HepG2 (cell line): ENCODE data around the gene ABHD17C. TPM values are rescaled to one million over a fixed set of nuclear protein-coding genes. Genes with fewer than 3 reads are reported as not detected.
A peak's percentile ranks its signal among the peaks of the same experiment; 100 is the strongest.

Experiments used
- CBX2 ChIP-seq, 2 experiments: fragments of 200-600 bp in 1 of 2; sonication (generic); formaldehyde crosslinking in 1 of 2; IDR thresholded peaks; 2 replicates each; pipeline versions ENCODE4 v1.7.0 to v1.8.1; 2018 to 2022; ENCODE audit warnings: low read depth in 2 of 2, low read length in 1 of 2, mild to moderate bottlenecking in 1 of 2, missing genetic modification reagents in 1 of 2
- ETV6 ChIP-seq: sonication (generic); formaldehyde crosslinking; conservative IDR thresholded peaks from 2 replicates; pipeline ENCODE4 v1.4.0; 2020; ENCODE audit warnings: missing genetic modification reagents
- HOXA9 ChIP-seq: sonication (generic); formaldehyde crosslinking; IDR thresholded peaks from 2 replicates; pipeline ENCODE4 v1.8.1; 2022; ENCODE audit warnings: missing genetic modification reagents, mild to moderate bottlenecking, moderate library complexity, borderline replicate concordance
- KDM5A ChIP-seq: fragments of 200-600 bp; sonication (generic); IDR thresholded peaks from 2 replicates; pipeline ENCODE4 v1.7.0; 2018; ENCODE audit warnings: antibody characterized with exemption, mild to moderate bottlenecking, low read length, borderline replicate concordance
- KLF15 ChIP-seq: sonication (generic); formaldehyde crosslinking; IDR thresholded peaks from 2 replicates; pipeline ENCODE4 v1.8.1; 2023; ENCODE audit warnings: borderline replicate concordance, mild to moderate bottlenecking, inconsistent platforms, missing genetic modification reagents, mixed read lengths
- MLX ChIP-seq: IDR thresholded peaks from 2 replicates; pipeline ENCODE4 v1.6.1; 2016
- MLXIP ChIP-seq: sonication (generic); formaldehyde crosslinking; IDR thresholded peaks from 2 replicates; pipeline ENCODE4 v1.9.0; 2021; ENCODE audit warnings: missing genetic modification reagents, borderline replicate concordance
- SALL1 ChIP-seq: sonication (generic); formaldehyde crosslinking; IDR thresholded peaks from 2 replicates; pipeline ENCODE4 v1.8.0; 2022; ENCODE audit warnings: mild to moderate bottlenecking, missing genetic modification reagents
- TFE3 ChIP-seq: IDR thresholded peaks from 2 replicates; pipeline ENCODE4 v1.6.1; 2016
- ZNF121 ChIP-seq: sonication (generic); formaldehyde crosslinking; IDR thresholded peaks from 2 replicates; pipeline ENCODE4 v1.5.0; 2020; ENCODE audit warnings: mild to moderate bottlenecking, missing genetic modification reagents
- ZNF280B ChIP-seq: sonication (generic); formaldehyde crosslinking; IDR thresholded peaks from 2 replicates; pipeline ENCODE4 v1.5.0; 2020; ENCODE audit warnings: missing genetic modification reagents, mild to moderate bottlenecking, borderline replicate concordance
- ZNF282 ChIP-seq: fragments of 450-650 bp; IDR thresholded peaks from 2 replicates; pipeline ENCODE4 v1.6.1; 2018; ENCODE audit not compliant: partially characterized antibody
- ZNF337 ChIP-seq: sonication (generic); formaldehyde crosslinking; IDR thresholded peaks from 2 replicates; pipeline ENCODE4 v1.5.1; 2020; ENCODE audit warnings: missing genetic modification reagents, low read depth, mild to moderate bottlenecking, borderline replicate concordance
- ZNF350 ChIP-seq: sonication (generic); formaldehyde crosslinking; IDR thresholded peaks from 2 replicates; pipeline ENCODE4 v1.4.0; 2020; ENCODE audit warnings: mild to moderate bottlenecking, low read depth, missing genetic modification reagents, borderline replicate concordance
- ZNF563 ChIP-seq: sonication (generic); formaldehyde crosslinking; IDR thresholded peaks from 2 replicates; pipeline ENCODE4 v1.8.0; 2022; ENCODE audit warnings: mild to moderate bottlenecking, moderate library complexity, missing genetic modification reagents
- ZNF639 ChIP-seq: conservative IDR thresholded peaks from 2 replicates; pipeline ENCODE4 v1.6.1; 2018; ENCODE audit warnings: missing genetic modification reagents
- ZNF737 ChIP-seq: sonication (generic); formaldehyde crosslinking; IDR thresholded peaks from 2 replicates; pipeline ENCODE4 v1.5.0; 2020; ENCODE audit warnings: missing genetic modification reagents, mild to moderate bottlenecking, borderline replicate concordance
- ZNF749 ChIP-seq: sonication (generic); formaldehyde crosslinking; IDR thresholded peaks from 2 replicates; pipeline ENCODE4 v1.8.0; 2022; ENCODE audit warnings: mild to moderate bottlenecking, missing genetic modification reagents, moderate library complexity, borderline replicate concordance
- ZNF790 ChIP-seq: sonication (generic); formaldehyde crosslinking; IDR thresholded peaks from 2 replicates; pipeline ENCODE4 v1.8.0; 2022; ENCODE audit warnings: missing genetic modification reagents, mild to moderate bottlenecking, borderline replicate concordance
- polyA plus RNA-seq, 8 experiments: library from polyadenylated mRNA; depleted of rRNA in 3 of 8; stranded (reverse) in 7 of 8; unstranded in 1 of 8; fragments of >200 nt; fragmentation: Illumina TruSeq in 4 of 8; extraction: Trizol in 4 of 8; gene quantifications; 2 replicates each; pipeline versions ENCODE4 v1.2.1 to v1.2.3, GENCODE V29; 2011 to 2016; ENCODE audit warnings: low read depth in 4 of 8, missing spikeins in 1 of 8, mixed read lengths in 1 of 8; ENCODE audit not compliant: insufficient read depth in 1 of 8
- total RNA-seq, 5 experiments: library from RNA; depleted of rRNA; stranded (reverse); fragments of >200 nt; fragmentation: Illumina TruSeq; extraction: Trizol; gene quantifications; 2 replicates each; pipeline ENCODE4 v1.2.3, GENCODE V29; 2016; ENCODE audit warnings: low read depth in 1 of 5

The ABHD17C gene
- total and polyA plus RNA-seq, 2 of the 13 experiments (the other 11 are each of a cell fraction or from before 2014, with no cell fraction given) = 2.9 to 3.9 TPM

- TF ChIP-seq ZNF639 (CRISPR knock-in tag) (peak; percentile 52; the same call in 1 of the 2 replicates), ZNF737 (peak; percentile 57; the same call in 1 of the 2 replicates), ZNF337 (CRISPR knock-in tag) (peak; percentile 63; the same call in 1 of the 2 replicates), ZNF563 (CRISPR knock-in tag) (peak; percentile 91), ZNF749 (CRISPR knock-in tag) (peak; percentile 89), ZNF282 (no peak), ZNF280B (CRISPR knock-in tag) (peak; percentile 78; the same call in 1 of the 2 replicates), KDM5A (no peak), MLX (no peak), ZNF350 (CRISPR knock-in tag) (0 out of 2 replicates have a peak, but pooled peaks have one; percentile 12), HOXA9 (CRISPR knock-in tag) (no peak; the same call in 1 of the 2 replicates), KLF15 (CRISPR knock-in tag) (peak; percentile 93), ZNF790 (CRISPR knock-in tag) (peak; percentile 98), SALL1 (CRISPR knock-in tag) (peak; percentile 97), MLXIP (CRISPR knock-in tag) (peak; percentile 94; the same call in 1 of the 2 replicates), TFE3 (CRISPR knock-in tag) (peak; percentile 91), CBX2 (IDR thresholded peaks at IDR 0.05; ENCODE audit: low read depth, low read length) (no peak), CBX2 (CRISPR knock-in tag; IDR thresholded peaks at IDR 0.05; ENCODE audit: low read depth) (no peak), ZNF121 (CRISPR knock-in tag) (peak; percentile 47; the same call in 1 of the 2 replicates), ETV6 (CRISPR knock-in tag) (peak; percentile 97)
Measured at GRCh38 chr15:80780416-80781221, 85.5 kb downstream of the ABHD17C start (continued).
